CD4-positive, alpha-beta memory T cell (primary cell): ENCODE measurements around the gene PDGFRB. TPM values are rescaled to one million over a fixed set of nuclear protein-coding genes. Genes with fewer than 3 reads are reported as not detected.

Experiments
- CTCF ChIA-PET: fragments of 350-600 bp; sonication (Branson Sonifier 250); formaldehyde crosslinking; loops from one replicate; lab custom pipeline; 2021; ENCODE audit warnings: inconsistent platforms; ENCODE audit not compliant: partially characterized antibody; lab: Charles Lee
- POLR2A ChIA-PET: fragments of 350-600 bp; sonication (Branson Sonifier 250); formaldehyde crosslinking; loops from one replicate; lab custom pipeline; 2021; ENCODE audit not compliant: partially characterized antibody; lab: Charles Lee
- DNase-seq, 5 donors: peaks; one replicate each; pipeline versions ENCODE4 v3.0.0 to v3.0.0-alpha.2; 2020 to 2022; ENCODE audit warnings: mixed read lengths in 1 of 5
- H3K27ac ChIP-seq: one replicate; pipeline ENCODE4 v1.7.0; 2013; ENCODE audit warnings: low read depth, low read length
- H3K27me3 ChIP-seq: 2 replicates; pipeline ENCODE4 v1.7.0; 2013; ENCODE audit warnings: mild to moderate bottlenecking, low read length, moderate library complexity; ENCODE audit not compliant: insufficient read depth
- H3K36me3 ChIP-seq: 2 replicates; pipeline ENCODE4 v1.7.0; 2013; ENCODE audit warnings: mild to moderate bottlenecking, low read length, moderate library complexity; ENCODE audit not compliant: insufficient read depth
- H3K4me1 ChIP-seq: 2 replicates; pipeline ENCODE4 v1.7.0; 2013; ENCODE audit warnings: mild to moderate bottlenecking, low read length, moderate library complexity; ENCODE audit not compliant: insufficient read depth
- H3K4me3 ChIP-seq, 2 donors: one replicate each; pipeline ENCODE4 v1.7.0; 2013; ENCODE audit warnings: low read length in 2 of 2, mild to moderate bottlenecking in 1 of 2
- H3K9me3 ChIP-seq, 2 donors: one replicate each; pipeline ENCODE4 v1.7.0; 2013; ENCODE audit warnings: low read length in 2 of 2, control low read depth in 1 of 2; ENCODE audit not compliant: control insufficient read depth in 1 of 2
- H3K27ac Mint-ChIP-seq, 7 donors: one replicate each; pipeline ENCODE4 v1.8.0; 2020 to 2021; ENCODE audit warnings: mixed read lengths in 7 of 7, mild to moderate bottlenecking in 6 of 7, inconsistent platforms in 3 of 7, moderate library complexity in 3 of 7
- H3K27me3 Mint-ChIP-seq, 2 donors: one replicate each; pipeline ENCODE4 v1.8.0; 2020 to 2021; ENCODE audit warnings: mixed read lengths in 2 of 2
- H3K36me3 Mint-ChIP-seq, 2 donors: one replicate each; pipeline ENCODE4 v1.8.0; 2020 to 2021; ENCODE audit warnings: mixed read lengths in 2 of 2, inconsistent platforms in 1 of 2, mild to moderate bottlenecking in 1 of 2
- H3K4me1 Mint-ChIP-seq, 4 donors: one replicate each; pipeline ENCODE4 v1.8.0; 2020 to 2021; ENCODE audit warnings: mixed read lengths in 4 of 4, mild to moderate bottlenecking in 1 of 4
- H3K4me3 Mint-ChIP-seq, 8 donors: one replicate each; pipeline ENCODE4 v1.8.0; 2020 to 2021; ENCODE audit warnings: mixed read lengths in 8 of 8, mild to moderate bottlenecking in 7 of 8, moderate library complexity in 6 of 8, inconsistent platforms in 3 of 8
- H3K9me3 Mint-ChIP-seq, 8 donors: one replicate each; pipeline ENCODE4 v1.8.0; 2020 to 2021; ENCODE audit warnings: mixed read lengths in 8 of 8, mild to moderate bottlenecking in 5 of 8, inconsistent platforms in 3 of 8, moderate library complexity in 1 of 8
- intact Hi-C: fragments of 100-400 bp; cut with micrococcal nuclease; formaldehyde crosslinking; loops from one replicate; pipeline ENCODE4 v1.15.1; 2023
- polyA plus RNA-seq, 2 donors: library from polyadenylated mRNA; unstranded; fragments of 300-500 nt; fragmentation: Illumina TruSeq; gene quantifications; one replicate each; pipeline ENCODE4 v1.2.3, GENCODE V29; 2021
- total RNA-seq, 2 experiments: library from RNA; stranded (reverse); gene quantifications; one replicate each; pipeline ENCODE4 v1.2.3, GENCODE V29; 2021

Gene PDGFRB
- total and polyA plus RNA-seq, 4 experiments from 2014 or later, result not detected

DNA sequence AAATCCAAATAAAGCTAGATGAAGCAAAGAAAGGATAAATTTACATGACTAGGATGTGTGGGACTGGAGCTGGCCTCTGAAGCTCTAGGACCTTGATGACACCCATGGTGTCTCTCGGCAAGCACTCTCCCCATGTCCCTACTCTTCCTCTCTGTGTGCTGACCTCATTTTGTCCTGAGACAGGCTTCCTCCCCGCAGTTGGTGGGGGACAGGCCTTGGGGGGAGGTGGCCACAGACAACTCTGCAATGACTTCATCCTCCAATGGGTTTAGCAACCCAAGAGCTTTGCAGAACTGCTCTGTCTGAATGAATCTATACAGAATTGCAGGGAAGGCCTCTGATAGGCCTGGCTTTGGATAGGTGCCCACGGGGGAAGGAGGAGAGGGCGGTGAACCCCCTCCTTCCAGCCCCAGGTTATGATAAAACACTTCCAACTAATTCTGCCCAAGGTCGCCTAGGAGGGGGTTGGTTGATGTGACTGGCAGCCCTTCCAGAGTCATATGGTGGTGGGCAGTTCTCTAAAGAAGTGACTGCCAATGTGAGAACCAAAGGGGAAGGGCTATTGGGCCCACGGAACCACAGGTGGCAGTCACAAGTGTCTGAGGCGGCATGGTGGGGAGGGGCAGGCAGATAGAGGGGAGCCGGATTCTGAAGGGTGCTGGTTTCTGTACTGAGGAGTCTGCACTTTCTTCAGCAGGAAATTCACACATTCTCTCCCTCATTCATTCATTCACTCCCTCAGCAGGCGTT lies 40.3 kb upstream of the PDGFRB start:
- H3K4me1 Mint-ChIP-seq, result no peaks in the 10 kb centered on the region
- H3K4me3 Mint-ChIP-seq, result no peak overlapping the region
- no peak overlapping the region for H3K4me3 ChIP-seq
- no peak overlapping the region for H3K27ac Mint-ChIP-seq
- intact Hi-C loops, result no loop called here
- H3K9me3 ChIP-seq, result no peaks in the 10 kb centered on the region
- no peaks in the 10 kb centered on the region for H3K4me1 ChIP-seq
- peaks cover 11 to 20% of the 10 kb centered on the region in 2 donors for H3K27me3 Mint-ChIP-seq
- ChIA-PET CTCF (no interaction called here), POLR2A (no interaction called here)
- no peak for DNase-seq
- H3K9me3 Mint-ChIP-seq, result no peaks in the 10 kb centered on the region
- H3K36me3 ChIP-seq, result no peaks in the 10 kb centered on the region
- no peaks in the 10 kb centered on the region for H3K27me3 ChIP-seq
- no peaks in the 10 kb centered on the region for H3K36me3 Mint-ChIP-seq
- no peak overlapping the region for H3K27ac ChIP-seq

DNA sequence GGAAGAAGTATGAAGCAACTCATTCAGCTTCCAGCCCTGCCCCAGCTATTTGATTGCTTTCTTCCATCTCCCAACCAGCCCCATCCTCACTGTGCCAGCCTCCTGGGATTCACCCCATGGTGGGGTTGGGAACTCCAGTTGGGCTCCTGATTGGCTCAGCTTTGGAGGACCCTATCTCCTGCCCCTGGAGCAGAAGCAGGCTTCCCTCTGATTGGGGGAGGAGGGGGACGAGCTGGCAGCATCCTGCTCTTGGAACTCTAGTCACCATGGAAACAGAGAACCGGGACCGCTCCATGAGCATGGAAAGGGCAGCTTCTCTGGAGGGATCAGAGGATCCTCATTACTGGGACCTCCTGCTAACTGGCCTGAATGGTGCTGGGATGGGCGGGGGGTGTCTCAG lies 36.8 kb upstream of the PDGFRB start:
- H3K27me3 Mint-ChIP-seq, result peaks cover 16 to 18% of the 10 kb centered on the region in 2 donors
- no peaks in the 10 kb centered on the region for H3K4me1 Mint-ChIP-seq
- CTCF ChIA-PET, result interaction anchor here (1.2 kb wide), 1 partner anchor 10 kb away, joined by 3 read pairs; no protein-coding TSS in a partner anchor
- H3K36me3 Mint-ChIP-seq, result no peaks in the 10 kb centered on the region
- no peak overlapping the region for H3K4me3 Mint-ChIP-seq
- POLR2A ChIA-PET, result no interaction called here
- no peaks in the 10 kb centered on the region for H3K9me3 Mint-ChIP-seq
- no peak overlapping the region for H3K27ac ChIP-seq
- no peaks in the 10 kb centered on the region for H3K4me1 ChIP-seq
- H3K27ac Mint-ChIP-seq, result no peak overlapping the region
- H3K4me3 ChIP-seq, result no peak overlapping the region
- no peak for DNase-seq
- no peaks in the 10 kb centered on the region for H3K9me3 ChIP-seq
- H3K36me3 ChIP-seq, result no peaks in the 10 kb centered on the region
- intact Hi-C loops, result no loop called here
- H3K27me3 ChIP-seq, result peaks cover 6% of the 10 kb centered on the region

DNA sequence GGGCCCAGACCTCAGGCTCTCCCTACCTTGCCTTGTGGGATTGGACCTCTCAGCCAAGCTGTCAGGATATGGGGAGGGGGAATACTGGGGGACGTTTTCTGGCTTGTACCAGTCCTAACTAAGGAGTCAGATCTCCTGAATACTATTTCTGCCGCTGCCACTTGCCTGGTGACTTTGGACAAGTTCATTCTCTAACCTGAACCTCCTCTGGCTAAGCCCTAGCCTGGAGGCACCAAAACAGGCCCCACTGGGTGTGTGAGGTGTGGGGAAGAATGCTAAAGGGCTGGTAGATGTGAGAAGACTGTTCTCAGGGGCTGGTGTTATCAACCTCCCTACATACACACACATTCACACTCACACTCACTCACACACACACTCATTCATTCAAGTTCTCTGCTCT lies 35.3 kb upstream of the PDGFRB start:
- Histone ChIP-seq H3K27ac (no peak overlapping the region), H3K4me1 (no peaks in the 10 kb centered on the region), H3K4me3 (no peak overlapping the region), H3K27me3 (peaks cover 6% of the 10 kb centered on the region), H3K9me3 (no peaks in the 10 kb centered on the region), H3K36me3 (no peaks in the 10 kb centered on the region)
- Mint-ChIP-seq H3K4me3 (no peak overlapping the region), H3K27me3 (peaks cover 15 to 21% of the 10 kb centered on the region in 2 donors), H3K9me3 (no peaks in the 10 kb centered on the region), H3K36me3 (no peaks in the 10 kb centered on the region), H3K27ac (no peak overlapping the region), H3K4me1 (no peaks in the 10 kb centered on the region)
- ChIA-PET POLR2A (no interaction called here), CTCF (no interaction called here)
- no peak for DNase-seq
- intact Hi-C loops, result no loop called here

DNA sequence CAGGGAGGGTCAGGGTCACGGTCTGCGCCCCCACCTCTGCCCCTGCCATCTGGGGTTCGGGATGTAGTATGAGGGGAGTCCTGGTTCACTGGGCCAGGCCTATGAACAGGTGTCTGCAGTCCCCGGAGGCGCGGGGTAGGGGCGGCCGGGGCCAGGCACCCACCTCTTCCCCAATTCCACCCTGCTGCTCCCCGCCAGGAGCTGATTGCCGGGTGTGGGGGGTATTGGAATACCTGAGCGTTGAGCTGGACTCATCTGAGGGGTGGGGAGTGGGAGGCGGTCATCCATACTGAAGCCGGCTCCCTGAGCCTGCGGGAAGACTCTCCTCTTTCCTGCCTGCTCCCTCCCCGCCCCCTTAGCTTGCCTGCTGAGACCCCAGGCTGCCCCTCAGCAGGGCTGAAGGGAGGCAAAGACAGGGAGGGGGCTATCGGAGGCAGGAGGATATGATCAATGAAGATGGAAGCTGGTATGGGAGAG lies 34.9 kb upstream of the PDGFRB start:
- H3K27ac Mint-ChIP-seq, result no peak overlapping the region
- H3K27me3 Mint-ChIP-seq, result peaks cover 15 to 19% of the 10 kb centered on the region in 2 donors
- H3K9me3 Mint-ChIP-seq, result no peaks in the 10 kb centered on the region
- no peak for DNase-seq
- no peaks in the 10 kb centered on the region for H3K36me3 ChIP-seq
- H3K4me1 Mint-ChIP-seq, result no peaks in the 10 kb centered on the region
- no peaks in the 10 kb centered on the region for H3K4me1 ChIP-seq
- intact Hi-C loops, result no loop called here
- H3K27me3 ChIP-seq, result peaks cover 6% of the 10 kb centered on the region
- H3K4me3 Mint-ChIP-seq, result no peak overlapping the region
- no peaks in the 10 kb centered on the region for H3K9me3 ChIP-seq
- no peaks in the 10 kb centered on the region for H3K36me3 Mint-ChIP-seq
- no peak overlapping the region for H3K27ac ChIP-seq
- CTCF ChIA-PET, result no interaction called here
- H3K4me3 ChIP-seq, result no peak overlapping the region
- POLR2A ChIA-PET, result no interaction called here

DNA sequence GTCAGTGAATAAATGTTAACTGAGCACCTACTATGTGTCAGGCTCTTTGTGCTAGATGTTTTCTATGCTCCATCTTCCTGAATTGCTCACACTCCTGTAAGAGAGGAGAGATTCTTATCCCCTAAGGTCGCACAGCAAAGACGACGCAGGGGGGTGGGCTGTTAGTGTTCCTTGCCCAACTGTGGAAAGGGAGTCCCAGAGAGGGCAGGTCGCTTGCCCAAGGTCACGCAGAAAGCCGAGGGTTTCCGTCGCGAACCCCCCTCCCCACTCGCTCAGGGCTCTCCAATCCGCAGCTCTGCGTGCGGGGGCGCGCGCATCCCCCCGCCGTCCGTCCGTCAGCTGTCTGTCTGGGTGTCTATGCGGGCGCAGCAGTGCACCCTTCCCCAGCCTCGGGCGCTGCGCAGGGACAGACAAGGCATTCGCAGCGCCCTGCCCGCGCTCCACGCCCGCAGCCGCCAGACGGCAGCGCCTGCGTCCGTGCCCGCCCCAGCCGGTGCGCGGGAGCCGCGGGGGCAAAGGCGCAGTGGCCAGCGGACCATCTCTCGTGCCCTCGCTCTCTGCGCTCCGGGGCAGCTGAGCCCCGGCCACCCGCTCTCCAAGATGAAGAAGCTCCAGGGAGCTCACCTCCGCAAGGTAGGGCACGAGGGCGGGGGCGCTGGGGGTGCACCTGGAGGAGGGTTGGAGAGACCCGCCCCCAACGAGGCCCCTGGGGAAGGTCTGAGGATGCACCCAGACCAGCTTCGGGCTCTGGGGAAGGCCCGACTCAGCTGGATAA lies 34.3 kb upstream of the PDGFRB start, which contains the start of gene SLC6A7:
TSS of gene SLC6A7 (plus strand) at position 335 of the 775 bp plus-strand sequence. CDS start at position 601, 266 bp downstream.
- H3K4me3 ChIP-seq, result no peak within 1 kb of the TSS
- Mint-ChIP-seq H3K4me3 (no peak within 1 kb of the TSS), H3K27me3 (peaks cover 15 to 18% of the 10 kb centered on the region in 2 donors), H3K36me3 (no peaks in the 10 kb centered on the region), H3K4me1 (no peaks in the 10 kb centered on the region), H3K27ac (no peak within 1 kb of the TSS), H3K9me3 (no peaks in the 10 kb centered on the region)
- POLR2A ChIA-PET, result no interaction called here
- DNase-seq, result no peak
- CTCF ChIA-PET, result no interaction called here
- peaks cover 6% of the 10 kb centered on the region for H3K27me3 ChIP-seq
- H3K27ac ChIP-seq, result no peak within 1 kb of the TSS
- no peaks in the 10 kb centered on the region for H3K9me3 ChIP-seq
- intact Hi-C loops, result no loop called here
- H3K36me3 ChIP-seq, result no peaks in the 10 kb centered on the region
- H3K4me1 ChIP-seq, result no peaks in the 10 kb centered on the region

DNA sequence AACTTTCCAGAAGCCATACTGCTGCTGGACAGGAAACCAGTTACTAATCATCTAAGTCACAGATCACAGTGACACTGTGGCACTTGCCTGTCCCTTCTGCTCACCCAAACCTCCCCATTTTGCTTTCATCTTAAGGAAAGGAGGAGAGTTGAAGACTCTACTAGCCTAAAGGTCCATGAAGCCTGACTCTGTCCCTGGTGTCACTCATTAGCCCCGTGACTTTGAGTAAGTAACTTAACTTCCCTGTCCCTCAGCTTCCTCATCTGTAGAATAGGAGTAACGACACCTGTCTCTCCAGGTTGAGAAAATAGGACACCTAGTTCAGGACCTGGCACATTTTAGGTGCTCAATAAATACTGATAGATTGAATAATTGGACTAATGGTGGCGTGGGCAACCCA lies 33.7 kb upstream of the PDGFRB start:
- no peaks in the 10 kb centered on the region for H3K9me3 Mint-ChIP-seq
- no peaks in the 10 kb centered on the region for H3K36me3 Mint-ChIP-seq
- no peaks in the 10 kb centered on the region for H3K4me1 Mint-ChIP-seq
- H3K36me3 ChIP-seq, result no peaks in the 10 kb centered on the region
- no peak overlapping the region for H3K27ac ChIP-seq
- no peak overlapping the region for H3K27ac Mint-ChIP-seq
- no peak overlapping the region for H3K4me3 ChIP-seq
- CTCF ChIA-PET, result no interaction called here
- H3K4me1 ChIP-seq, result no peaks in the 10 kb centered on the region
- peaks cover 6% of the 10 kb centered on the region for H3K27me3 ChIP-seq
- peaks cover 15 to 18% of the 10 kb centered on the region in 2 donors for H3K27me3 Mint-ChIP-seq
- no peaks in the 10 kb centered on the region for H3K9me3 ChIP-seq
- POLR2A ChIA-PET, result no interaction called here
- H3K4me3 Mint-ChIP-seq, result no peak overlapping the region
- intact Hi-C loops, result no loop called here
- DNase-seq, result no peak

DNA sequence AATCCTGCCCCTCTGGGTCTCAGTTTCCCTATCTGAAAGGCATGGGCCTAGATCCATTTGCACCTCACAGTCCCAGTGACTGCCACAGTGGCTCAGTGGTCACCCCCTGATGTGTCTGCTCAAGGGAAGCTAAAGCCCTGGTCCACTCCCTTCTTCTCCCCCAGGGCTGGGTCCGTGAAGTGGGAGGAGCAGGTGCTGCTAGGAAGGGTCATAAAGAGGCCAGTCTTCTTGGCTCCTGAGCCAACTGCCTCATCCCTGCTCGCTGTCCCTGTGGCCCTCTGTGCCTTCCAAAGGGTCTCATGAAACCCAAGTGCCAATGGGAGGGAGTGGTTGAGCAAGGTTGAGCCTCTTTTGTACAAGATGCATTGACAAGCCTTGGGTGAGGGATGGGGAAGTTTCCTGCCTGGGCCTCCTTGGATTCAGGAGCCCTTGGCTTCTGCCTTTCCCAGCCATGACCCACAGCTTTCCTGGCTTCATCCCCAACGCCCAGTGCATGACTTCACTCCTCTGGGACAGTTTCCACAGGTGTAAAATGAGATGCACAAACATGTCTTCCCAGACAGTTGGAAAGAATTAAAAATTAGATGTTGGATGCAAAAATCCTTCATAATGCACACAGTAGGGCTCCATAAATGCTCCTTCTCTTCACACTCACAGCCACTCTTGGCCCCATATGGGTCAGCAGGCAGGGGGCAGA lies 32.6 kb upstream of the PDGFRB start:
- no peak overlapping the region for H3K27ac Mint-ChIP-seq
- H3K4me3 Mint-ChIP-seq, result no peak overlapping the region

More for the DNA sequence above, 32.6 kb upstream of the PDGFRB start:
- Histone ChIP-seq H3K4me1 (no peaks in the 10 kb centered on the region), H3K9me3 (no peaks in the 10 kb centered on the region), H3K27me3 (peaks cover 6% of the 10 kb centered on the region), H3K27ac (no peak overlapping the region), H3K4me3 (no peak overlapping the region), H3K36me3 (no peaks in the 10 kb centered on the region)
- DNase-seq, result no peak
- H3K27me3 Mint-ChIP-seq, result peaks cover 15 to 16% of the 10 kb centered on the region in 2 donors
- intact Hi-C loops, result no loop called here
- CTCF ChIA-PET, result no interaction called here
- POLR2A ChIA-PET, result no interaction called here
- H3K36me3 Mint-ChIP-seq, result no peaks in the 10 kb centered on the region
- no peaks in the 10 kb centered on the region for H3K9me3 Mint-ChIP-seq
- H3K4me1 Mint-ChIP-seq, result no peaks in the 10 kb centered on the region
